ENCODE data around the gene MRGPRX1. TPM values are rescaled to one million over a fixed set of nuclear protein-coding genes. Genes with fewer than 3 reads are reported as not detected.

Gene MRGPRX1
- total RNA-seq: not detected

GRCh38 chr11:18939314-18939713 lies at the start of gene MRGPRX1:
MRGPRX1 (minus strand) TSS chr11:18939414; CDS start chr11:18934784, 4,630 bp downstream.
- no peak for TF ChIP-seq POLR2A (IDR thresholded peaks at IDR 0.05)
- TF ChIP-seq, protein P1, sequence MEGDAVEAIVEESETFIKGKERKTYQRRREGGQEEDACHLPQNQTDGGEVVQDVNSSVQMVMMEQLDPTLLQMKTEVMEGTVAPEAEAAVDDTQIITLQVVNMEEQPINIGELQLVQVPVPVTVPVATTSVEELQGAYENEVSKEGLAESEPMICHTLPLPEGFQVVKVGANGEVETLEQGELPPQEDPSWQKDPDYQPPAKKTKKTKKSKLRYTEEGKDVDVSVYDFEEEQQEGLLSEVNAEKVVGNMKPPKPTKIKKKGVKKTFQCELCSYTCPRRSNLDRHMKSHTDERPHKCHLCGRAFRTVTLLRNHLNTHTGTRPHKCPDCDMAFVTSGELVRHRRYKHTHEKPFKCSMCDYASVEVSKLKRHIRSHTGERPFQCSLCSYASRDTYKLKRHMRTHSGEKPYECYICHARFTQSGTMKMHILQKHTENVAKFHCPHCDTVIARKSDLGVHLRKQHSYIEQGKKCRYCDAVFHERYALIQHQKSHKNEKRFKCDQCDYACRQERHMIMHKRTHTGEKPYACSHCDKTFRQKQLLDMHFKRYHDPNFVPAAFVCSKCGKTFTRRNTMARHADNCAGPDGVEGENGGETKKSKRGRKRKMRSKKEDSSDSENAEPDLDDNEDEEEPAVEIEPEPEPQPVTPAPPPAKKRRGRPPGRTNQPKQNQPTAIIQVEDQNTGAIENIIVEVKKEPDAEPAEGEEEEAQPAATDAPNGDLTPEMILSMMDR (IDR thresholded peaks at IDR 0.05): no peak
- Histone ChIP-seq H3K9me3 (no peaks in the 10 kb centered on the region), H3K36me3 (no peaks in the 10 kb centered on the region), H3K4me1 (peaks cover 0 to 22% (median 0%) of the 10 kb centered on the region in 3 donors), H3K27ac (no peak within 1 kb of the TSS), H3K4me3 (no peak within 1 kb of the TSS), H3K27me3 (no peaks in the 10 kb centered on the region)
- 74 to 83% methylated on average over 2 of the region's 2 CpGs for WGBS, 2 donors
- intact Hi-C loops (cut with DNase I): no loop called here
- no peak for DNase-seq

DNA sequence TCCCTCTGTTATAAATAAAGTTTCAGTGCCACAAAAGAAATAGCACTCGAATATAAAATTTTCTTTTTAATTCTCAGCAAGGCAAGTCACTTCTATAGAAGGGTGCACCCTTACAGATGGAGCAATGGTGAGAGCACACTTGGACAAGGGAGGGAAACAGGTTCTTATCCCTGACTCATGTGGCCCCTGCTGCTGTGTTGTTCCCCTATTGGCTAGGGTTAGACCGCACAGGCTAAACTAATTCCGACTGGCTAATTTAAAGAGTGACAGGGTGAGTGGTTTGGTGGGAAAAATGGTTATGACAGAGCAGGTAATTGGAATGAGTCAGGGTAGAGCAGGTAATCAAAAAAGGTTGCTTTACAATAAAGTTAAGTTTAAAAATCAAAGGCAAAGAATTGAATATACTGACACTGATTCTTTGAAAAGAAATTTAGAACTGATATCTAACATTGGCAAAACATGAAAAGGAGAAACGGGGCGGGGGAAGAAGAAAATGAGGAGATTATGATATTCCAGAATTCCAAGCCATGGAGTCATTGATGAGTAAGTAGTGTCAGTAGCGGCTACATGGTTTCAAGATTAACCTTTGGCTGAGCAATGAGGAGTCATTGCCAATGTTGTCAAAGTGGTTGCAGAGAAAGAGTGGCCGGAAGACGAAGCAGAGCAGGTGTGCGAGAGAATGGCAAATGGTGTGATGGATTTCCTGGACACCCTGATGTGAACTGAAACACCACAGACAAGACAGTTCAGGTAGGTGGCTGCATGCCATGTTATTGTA lies 48.4 kb upstream of the MRGPRX1 start:
- Histone ChIP-seq H3K27ac (peak overlapping the region in 3 of 4 donors; percentile 37 to 59 (median 54)), H3K4me1 (peaks cover 0 to 13% (median 4%) of the 10 kb centered on the region in 3 donors), H3K9me3 (no peaks in the 10 kb centered on the region), H3K36me3 (no peaks in the 10 kb centered on the region), H3K27me3 (no peaks in the 10 kb centered on the region), H3K4me3 (no peak overlapping the region)
- intact Hi-C loops (cut with DNase I): no loop called here
- TF ChIP-seq, protein P1 (IDR thresholded peaks at IDR 0.05): no peak
- no peak for TF ChIP-seq POLR2A (IDR thresholded peaks at IDR 0.05)
- WGBS, 2 donors: 43 to 45% methylated on average over 9 of the region's 9 CpGs
- no peak for DNase-seq

GRCh38 chr11:18986744-18987143 lies 47.5 kb upstream of the MRGPRX1 start:
- Histone ChIP-seq H3K27me3 (no peaks in the 10 kb centered on the region), H3K4me3 (no peak overlapping the region), H3K27ac (peak overlapping the region in 3 of 4 donors; percentile 37 to 59 (median 54)), H3K9me3 (no peaks in the 10 kb centered on the region), H3K36me3 (no peaks in the 10 kb centered on the region), H3K4me1 (peaks cover 0 to 13% (median 4%) of the 10 kb centered on the region in 3 donors)
- DNase-seq: no peak
- TF ChIP-seq, protein P1 (IDR thresholded peaks at IDR 0.05): peak in 1 of 6 experiments; percentile 26
- TF ChIP-seq POLR2A (IDR thresholded peaks at IDR 0.05): no peak
- WGBS, 2 donors: 38 to 45% methylated on average over 2 to 3 of the region's 3 CpGs
- intact Hi-C loops (cut with DNase I): no loop called here

- no peak for DNase-seq
- no peak for TF ChIP-seq POLR2A (IDR thresholded peaks at IDR 0.05)
- TF ChIP-seq, protein P1 (IDR thresholded peaks at IDR 0.05): no peak
- Histone ChIP-seq H3K36me3 (no peaks in the 10 kb centered on the region), H3K27me3 (no peaks in the 10 kb centered on the region), H3K27ac (no peak overlapping the region), H3K4me1 (peaks cover 0 to 8% (median 0%) of the 10 kb centered on the region in 3 donors), H3K9me3 (no peaks in the 10 kb centered on the region), H3K4me3 (no peak overlapping the region)
- 58 to 66% methylated on average over 3 to 4 of the region's 4 CpGs for WGBS, 2 donors
- intact Hi-C loops (cut with DNase I): no loop called here
Measured at GRCh38 chr11:18981897-18982296, 42.7 kb upstream of the MRGPRX1 start.

- WGBS, 2 donors: 78 to 87% methylated on average over 1 of the region's 1 CpG
- no peaks in the 10 kb centered on the region for H3K4me1 ChIP-seq
- intact Hi-C loops (cut with DNase I): no loop called here
Measured at GRCh38 chr11:18974192-18974591, 35.0 kb upstream of the MRGPRX1 start.

More at GRCh38 chr11:18974192-18974591, 35.0 kb upstream of the MRGPRX1 start:
- TF ChIP-seq, protein P1 (IDR thresholded peaks at IDR 0.05): no peak
- no peak for TF ChIP-seq POLR2A (IDR thresholded peaks at IDR 0.05)
- Histone ChIP-seq H3K4me3 (no peak overlapping the region), H3K36me3 (no peaks in the 10 kb centered on the region), H3K9me3 (no peaks in the 10 kb centered on the region), H3K27ac (no peak overlapping the region), H3K27me3 (no peaks in the 10 kb centered on the region)
- no peak for DNase-seq
